HL-60 (cell line): ENCODE measurements around the gene ZSCAN2.
"Not testable (repeated sequence)": the region's sequence is repeated elsewhere in the genome, so short reads cannot be mapped to it uniquely, and the experiment has no call there.

ENCODE experiments used
- CTCF ChIP-seq: IDR thresholded peaks from one replicate; pipeline ENCODE4 v1.5.1; 2011; ENCODE audit warnings: low read length, control low read depth, inconsistent platforms; ENCODE audit not compliant: insufficient read depth
- GABPA ChIP-seq: IDR thresholded peaks from 2 replicates; pipeline ENCODE4 v1.6.1; 2012; ENCODE audit warnings: low read depth

DNA sequence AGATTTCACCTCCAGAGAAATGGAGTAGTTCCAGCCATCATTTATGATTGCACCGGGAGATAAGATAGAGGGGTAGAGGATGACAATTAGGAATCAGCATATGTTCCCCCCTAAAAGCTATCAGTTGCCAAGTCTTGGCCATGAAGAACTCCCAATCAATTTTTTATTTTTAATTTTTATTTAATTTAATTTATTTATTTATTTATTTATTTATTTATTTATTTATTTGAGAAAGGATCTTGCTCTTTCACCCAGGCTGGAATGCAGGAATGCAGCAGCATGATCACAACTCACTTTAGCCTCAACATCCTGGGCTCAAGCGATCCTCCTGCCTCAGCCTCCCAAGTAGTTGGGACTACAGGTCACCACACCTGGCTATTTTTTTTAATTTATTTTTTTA lies 49.2 kb upstream of the ZSCAN2 start:
- not testable (repeated sequence) for TF ChIP-seq CTCF, GABPA
